Neural cell (in vitro differentiated cells): ENCODE data around the gene FANCC. TPM values are rescaled to one million over a fixed set of nuclear protein-coding genes. Genes with fewer than 3 reads are reported as not detected.

Experiments used
- H2AFZ ChIP-seq: fragments of 200-600, 300-800 bp; sonication (generic), shearing (Covaris generic); 2 replicates; pipeline ENCODE4 v1.6.0; 2014; ENCODE audit warnings: low read depth, mild to moderate bottlenecking, antibody characterized with exemption, low read length, moderate library complexity
- H3F3A ChIP-seq: fragments of 200-600 bp; shearing (Covaris generic); 2 replicates; pipeline ENCODE4 v1.6.1; 2016; ENCODE audit warnings: mild to moderate bottlenecking, moderate library complexity, mixed read lengths, antibody characterized with exemption, low read length; ENCODE audit not compliant: insufficient read depth, poor library complexity, severe bottlenecking
- H3K27ac ChIP-seq: fragments of 200-600, 300-800 bp; sonication (generic), shearing (Covaris generic); 2 replicates; pipeline ENCODE4 v1.5.1; 2014; ENCODE audit warnings: mild to moderate bottlenecking, low read length, moderate library complexity
- H3K27me3 ChIP-seq: fragments of 300-800, 200-600 bp; sonication (generic), shearing (Covaris generic); 2 replicates; pipeline ENCODE4 v1.6.0; 2014; ENCODE audit warnings: mild to moderate bottlenecking, low read depth, low read length, moderate library complexity; ENCODE audit not compliant: insufficient read depth
- H3K36me3 ChIP-seq: fragments of 300-800, 200-600 bp; sonication (generic), shearing (Covaris generic); 2 replicates; pipeline ENCODE4 v1.5.1; 2014; ENCODE audit warnings: mild to moderate bottlenecking, antibody characterized with exemption, low read length, moderate library complexity; ENCODE audit not compliant: insufficient read depth
- H3K4me2 ChIP-seq: fragments of 300-800, 200-600 bp; sonication (generic), shearing (Covaris generic); 2 replicates; pipeline ENCODE4 v1.6.0; 2014; ENCODE audit warnings: mild to moderate bottlenecking, low read length
- H3K4me3 ChIP-seq: fragments of 300-800, 200-600 bp; sonication (generic), shearing (Covaris generic); 2 replicates; pipeline ENCODE4 v1.5.1; 2014; ENCODE audit warnings: mild to moderate bottlenecking, low read length, moderate library complexity
- H3K79me2 ChIP-seq: fragments of 200-600 bp; shearing (Covaris generic); replicated peaks from 2 replicates; pipeline ENCODE4 v1.6.0; 2014; ENCODE audit warnings: mild to moderate bottlenecking, low read length, moderate library complexity; ENCODE audit not compliant: insufficient read depth
- H3K9ac ChIP-seq: fragments of 300-800, 200-600 bp; sonication (generic), shearing (Covaris generic); 2 replicates; pipeline ENCODE4 v1.6.1; 2016; ENCODE audit warnings: mild to moderate bottlenecking, low read length, mixed read lengths
- H3K9me2 ChIP-seq: fragments of 200-600 bp; shearing (Covaris generic); 2 replicates; pipeline ENCODE4 v1.6.1; 2016; ENCODE audit warnings: mild to moderate bottlenecking, low read length, mixed read lengths; ENCODE audit not compliant: insufficient read depth
- H3K9me3 ChIP-seq: fragments of 200-600, 300-800 bp; sonication (generic), shearing (Covaris generic); 2 replicates; pipeline ENCODE4 v1.6.1; 2016; ENCODE audit warnings: mild to moderate bottlenecking, mixed run types, low read length, moderate library complexity, mixed read lengths
- H4K20me1 ChIP-seq: fragments of 200-600 bp; shearing (Covaris generic); 2 replicates; pipeline ENCODE4 v1.6.1; 2016; ENCODE audit warnings: mild to moderate bottlenecking, mixed run types; ENCODE audit not compliant: insufficient read depth
- EP300 ChIP-seq: fragments of 450-650 bp; conservative IDR thresholded peaks from 2 replicates; pipeline ENCODE4 v1.6.1; 2014; ENCODE audit warnings: antibody characterized with exemption, mild to moderate bottlenecking, moderate library complexity; ENCODE audit not compliant: poor library complexity, severe bottlenecking
- EZH2 ChIP-seq: fragments of 200-600, 300-800 bp; shearing (Covaris generic), sonication (generic); IDR thresholded peaks from 2 replicates; pipeline ENCODE4 v1.6.1; 2014; ENCODE audit warnings: antibody characterized with exemption, low read length, borderline replicate concordance, mild to moderate bottlenecking; ENCODE audit not compliant: insufficient read depth, poor library complexity, severe bottlenecking
- MXI1 ChIP-seq: fragments of 450-650 bp; conservative IDR thresholded peaks from 2 replicates; pipeline ENCODE4 v1.6.1; 2014; ENCODE audit warnings: antibody characterized with exemption, mild to moderate bottlenecking; ENCODE audit not compliant: poor library complexity, severe bottlenecking
- POLR2AphosphoS5 ChIP-seq: IDR thresholded peaks from 2 replicates; pipeline ENCODE4 v1.6.1; 2012
- RAD21 ChIP-seq: fragments of 450-650 bp; conservative IDR thresholded peaks from 2 replicates; pipeline ENCODE4 v1.6.1; 2014; ENCODE audit warnings: antibody characterized with exemption, mild to moderate bottlenecking, moderate library complexity
- SMC3 ChIP-seq: fragments of 450-650 bp; conservative IDR thresholded peaks from 2 replicates; pipeline ENCODE4 v1.6.1; 2014; ENCODE audit warnings: antibody characterized with exemption, mild to moderate bottlenecking, moderate library complexity; ENCODE audit not compliant: poor library complexity
- TAF1 ChIP-seq: IDR thresholded peaks from 2 replicates; pipeline ENCODE4 v1.6.1; 2012; ENCODE audit warnings: low read depth
- polyA plus RNA-seq: library from polyadenylated mRNA; depleted of rRNA; stranded (reverse); fragments of >200 nt; gene quantifications from 2 replicates; pipeline ENCODE4 v1.2.3, GENCODE V29; 2014
- TF ChIP-seq, protein P1 (sequence below): IDR thresholded peaks from 2 replicates; pipeline ENCODE4 v1.6.1; 2012; ENCODE audit warnings: borderline replicate concordance
- TF ChIP-seq, protein P2 (sequence below): fragments of 450-650 bp; IDR thresholded peaks from 2 replicates; pipeline ENCODE4 v1.5.1; 2014; ENCODE audit warnings: antibody characterized with exemption, mild to moderate bottlenecking, moderate library complexity; ENCODE audit not compliant: poor library complexity, severe bottlenecking

Gene FANCC
- polyA plus RNA-seq, 1 donor from 2014 or later, result 9.7 TPM

DNA sequence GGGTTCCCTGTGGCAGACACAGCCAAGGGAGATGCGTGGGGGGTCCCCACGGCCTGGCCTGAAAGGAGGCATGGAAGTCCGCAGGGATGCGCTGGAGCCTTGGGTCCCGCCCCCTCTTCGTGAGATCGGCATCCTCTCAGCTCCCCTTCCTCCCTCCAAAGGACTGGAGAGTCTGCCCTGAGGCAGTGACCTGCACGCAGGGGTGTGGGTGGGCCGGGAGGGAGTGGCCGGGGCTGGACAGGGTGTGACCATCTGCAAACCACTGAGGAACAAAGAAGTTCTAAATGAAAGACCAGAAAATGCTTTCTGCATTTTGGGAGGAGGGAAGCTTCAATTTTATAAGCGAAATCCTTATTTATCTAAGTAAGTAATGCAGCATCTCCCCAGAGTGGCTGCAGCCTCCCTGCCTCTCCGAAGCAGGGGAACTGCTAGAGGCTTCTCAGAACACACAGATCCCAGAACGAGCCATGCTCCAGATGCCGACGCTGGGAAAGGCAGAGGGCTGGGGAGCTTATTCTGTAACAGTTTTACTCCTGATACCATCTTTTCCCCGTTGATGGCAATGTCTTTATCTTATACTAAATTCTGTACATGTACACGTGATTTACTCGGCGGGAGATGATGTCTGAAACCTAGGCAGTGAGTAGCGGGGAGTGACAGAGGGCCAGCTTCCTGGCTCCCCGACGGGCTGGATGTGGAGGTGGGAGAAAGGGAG, 221.7 kb downstream of the FANCC start:
- Histone ChIP-seq H3K9me3 (no peaks in the 10 kb centered on the region), H3K4me2 (no peak overlapping the region), H3K4me3 (no peak overlapping the region), H3K79me2 (no peaks in the 10 kb centered on the region), H3K9me2 (no peaks in the 10 kb centered on the region), H4K20me1 (no peaks in the 10 kb centered on the region), H2AFZ (no peak overlapping the region), H3F3A (no peaks in the 10 kb centered on the region), H3K36me3 (no peaks in the 10 kb centered on the region), H3K27ac (no peak overlapping the region), H3K27me3 (no peaks in the 10 kb centered on the region), H3K9ac (no peak overlapping the region)
- TF ChIP-seq SMC3, result no peak
- TF ChIP-seq RAD21, result no peak
- TF ChIP-seq POLR2AphosphoS5, result no peak
- TF ChIP-seq EZH2, result no peak
- no peak for TF ChIP-seq TAF1
- TF ChIP-seq, protein P1, sequence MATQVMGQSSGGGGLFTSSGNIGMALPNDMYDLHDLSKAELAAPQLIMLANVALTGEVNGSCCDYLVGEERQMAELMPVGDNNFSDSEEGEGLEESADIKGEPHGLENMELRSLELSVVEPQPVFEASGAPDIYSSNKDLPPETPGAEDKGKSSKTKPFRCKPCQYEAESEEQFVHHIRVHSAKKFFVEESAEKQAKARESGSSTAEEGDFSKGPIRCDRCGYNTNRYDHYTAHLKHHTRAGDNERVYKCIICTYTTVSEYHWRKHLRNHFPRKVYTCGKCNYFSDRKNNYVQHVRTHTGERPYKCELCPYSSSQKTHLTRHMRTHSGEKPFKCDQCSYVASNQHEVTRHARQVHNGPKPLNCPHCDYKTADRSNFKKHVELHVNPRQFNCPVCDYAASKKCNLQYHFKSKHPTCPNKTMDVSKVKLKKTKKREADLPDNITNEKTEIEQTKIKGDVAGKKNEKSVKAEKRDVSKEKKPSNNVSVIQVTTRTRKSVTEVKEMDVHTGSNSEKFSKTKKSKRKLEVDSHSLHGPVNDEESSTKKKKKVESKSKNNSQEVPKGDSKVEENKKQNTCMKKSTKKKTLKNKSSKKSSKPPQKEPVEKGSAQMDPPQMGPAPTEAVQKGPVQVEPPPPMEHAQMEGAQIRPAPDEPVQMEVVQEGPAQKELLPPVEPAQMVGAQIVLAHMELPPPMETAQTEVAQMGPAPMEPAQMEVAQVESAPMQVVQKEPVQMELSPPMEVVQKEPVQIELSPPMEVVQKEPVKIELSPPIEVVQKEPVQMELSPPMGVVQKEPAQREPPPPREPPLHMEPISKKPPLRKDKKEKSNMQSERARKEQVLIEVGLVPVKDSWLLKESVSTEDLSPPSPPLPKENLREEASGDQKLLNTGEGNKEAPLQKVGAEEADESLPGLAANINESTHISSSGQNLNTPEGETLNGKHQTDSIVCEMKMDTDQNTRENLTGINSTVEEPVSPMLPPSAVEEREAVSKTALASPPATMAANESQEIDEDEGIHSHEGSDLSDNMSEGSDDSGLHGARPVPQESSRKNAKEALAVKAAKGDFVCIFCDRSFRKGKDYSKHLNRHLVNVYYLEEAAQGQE, result no peak
- TF ChIP-seq MXI1, result no peak
- TF ChIP-seq EP300, result no peak
- TF ChIP-seq, protein P2, sequence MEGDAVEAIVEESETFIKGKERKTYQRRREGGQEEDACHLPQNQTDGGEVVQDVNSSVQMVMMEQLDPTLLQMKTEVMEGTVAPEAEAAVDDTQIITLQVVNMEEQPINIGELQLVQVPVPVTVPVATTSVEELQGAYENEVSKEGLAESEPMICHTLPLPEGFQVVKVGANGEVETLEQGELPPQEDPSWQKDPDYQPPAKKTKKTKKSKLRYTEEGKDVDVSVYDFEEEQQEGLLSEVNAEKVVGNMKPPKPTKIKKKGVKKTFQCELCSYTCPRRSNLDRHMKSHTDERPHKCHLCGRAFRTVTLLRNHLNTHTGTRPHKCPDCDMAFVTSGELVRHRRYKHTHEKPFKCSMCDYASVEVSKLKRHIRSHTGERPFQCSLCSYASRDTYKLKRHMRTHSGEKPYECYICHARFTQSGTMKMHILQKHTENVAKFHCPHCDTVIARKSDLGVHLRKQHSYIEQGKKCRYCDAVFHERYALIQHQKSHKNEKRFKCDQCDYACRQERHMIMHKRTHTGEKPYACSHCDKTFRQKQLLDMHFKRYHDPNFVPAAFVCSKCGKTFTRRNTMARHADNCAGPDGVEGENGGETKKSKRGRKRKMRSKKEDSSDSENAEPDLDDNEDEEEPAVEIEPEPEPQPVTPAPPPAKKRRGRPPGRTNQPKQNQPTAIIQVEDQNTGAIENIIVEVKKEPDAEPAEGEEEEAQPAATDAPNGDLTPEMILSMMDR, result no peak

GRCh38 chr9:95094002-95094401, 223.5 kb downstream of the FANCC start:
- no peaks in the 10 kb centered on the region for H3K79me2 ChIP-seq
- H3F3A ChIP-seq, result no peaks in the 10 kb centered on the region
- no peaks in the 10 kb centered on the region for H3K9me3 ChIP-seq
- no peaks in the 10 kb centered on the region for H3K9me2 ChIP-seq
- no peak overlapping the region for H3K9ac ChIP-seq
- H3K36me3 ChIP-seq, result no peaks in the 10 kb centered on the region
- no peak overlapping the region for H3K4me3 ChIP-seq
- no peaks in the 10 kb centered on the region for H3K27me3 ChIP-seq
- no peaks in the 10 kb centered on the region for H4K20me1 ChIP-seq
- no peak overlapping the region for H2AFZ ChIP-seq
- no peak overlapping the region for H3K27ac ChIP-seq
- TF ChIP-seq MXI1, result no peak
- TF ChIP-seq EP300, result no peak
- no peak for TF ChIP-seq POLR2AphosphoS5
- TF ChIP-seq, protein P2, result no peak
- no peak for TF ChIP-seq RAD21
- TF ChIP-seq EZH2, result no peak
- TF ChIP-seq TAF1, result no peak
- TF ChIP-seq SMC3, result no peak
- TF ChIP-seq, protein P1, result no peak
- no peak overlapping the region for H3K4me2 ChIP-seq
